Measurements from ENCODE around the gene TRMT10B.

TRMT10B gene

GRCh38 chr9:37715991-37716505, 37.6 kb upstream of the TRMT10B start:
- H3K4me3 ChIP-seq (ENCODE audit: low read depth, low read length), result no peak overlapping the region
- H3K27ac ChIP-seq (ENCODE audit: extremely low read depth, low read depth, low read length), result no peak overlapping the region
- no peaks in the 10 kb centered on the region for H3K4me1 ChIP-seq (ENCODE audit: control insufficient read depth, insufficient read depth, low read length)
- no peaks in the 10 kb centered on the region for H3K36me3 ChIP-seq (ENCODE audit: control insufficient read depth in 2 of 2, insufficient read depth in 1 of 2, low read length in 2 of 2)
- CTCF ChIA-PET, result interaction anchor here (0.6 to 1.3 kb wide), 3 partner anchors 8 to 190 kb away, joined by 3 to 4 read pairs (median 3); no protein-coding TSS in a partner anchor
- POLR2A ChIA-PET, result no interaction called here
- no peaks in the 10 kb centered on the region for H3K9me3 ChIP-seq (ENCODE audit: control insufficient read depth, insufficient read depth, low read depth, low read length)
- TF ChIP-seq OVOL3 (tag by site-specific recombination; IDR thresholded peaks at IDR 0.05) (no peak), ZNF302 (tag by site-specific recombination; IDR thresholded peaks at IDR 0.05; ENCODE audit: low read depth) (no peak), ZNF280C (tag by site-specific recombination; IDR thresholded peaks at IDR 0.05) (no peak), ZNF341 (tag by site-specific recombination; IDR thresholded peaks at IDR 0.05; ENCODE audit: low read depth) (no peak), ZNF202 (tag by site-specific recombination; IDR thresholded peaks at IDR 0.05; ENCODE audit: borderline replicate concordance) (no peak), ZFP3 (tag by site-specific recombination; IDR thresholded peaks at IDR 0.05; ENCODE audit: low read depth) (no peak)
- TF ChIP-seq, protein P1, sequence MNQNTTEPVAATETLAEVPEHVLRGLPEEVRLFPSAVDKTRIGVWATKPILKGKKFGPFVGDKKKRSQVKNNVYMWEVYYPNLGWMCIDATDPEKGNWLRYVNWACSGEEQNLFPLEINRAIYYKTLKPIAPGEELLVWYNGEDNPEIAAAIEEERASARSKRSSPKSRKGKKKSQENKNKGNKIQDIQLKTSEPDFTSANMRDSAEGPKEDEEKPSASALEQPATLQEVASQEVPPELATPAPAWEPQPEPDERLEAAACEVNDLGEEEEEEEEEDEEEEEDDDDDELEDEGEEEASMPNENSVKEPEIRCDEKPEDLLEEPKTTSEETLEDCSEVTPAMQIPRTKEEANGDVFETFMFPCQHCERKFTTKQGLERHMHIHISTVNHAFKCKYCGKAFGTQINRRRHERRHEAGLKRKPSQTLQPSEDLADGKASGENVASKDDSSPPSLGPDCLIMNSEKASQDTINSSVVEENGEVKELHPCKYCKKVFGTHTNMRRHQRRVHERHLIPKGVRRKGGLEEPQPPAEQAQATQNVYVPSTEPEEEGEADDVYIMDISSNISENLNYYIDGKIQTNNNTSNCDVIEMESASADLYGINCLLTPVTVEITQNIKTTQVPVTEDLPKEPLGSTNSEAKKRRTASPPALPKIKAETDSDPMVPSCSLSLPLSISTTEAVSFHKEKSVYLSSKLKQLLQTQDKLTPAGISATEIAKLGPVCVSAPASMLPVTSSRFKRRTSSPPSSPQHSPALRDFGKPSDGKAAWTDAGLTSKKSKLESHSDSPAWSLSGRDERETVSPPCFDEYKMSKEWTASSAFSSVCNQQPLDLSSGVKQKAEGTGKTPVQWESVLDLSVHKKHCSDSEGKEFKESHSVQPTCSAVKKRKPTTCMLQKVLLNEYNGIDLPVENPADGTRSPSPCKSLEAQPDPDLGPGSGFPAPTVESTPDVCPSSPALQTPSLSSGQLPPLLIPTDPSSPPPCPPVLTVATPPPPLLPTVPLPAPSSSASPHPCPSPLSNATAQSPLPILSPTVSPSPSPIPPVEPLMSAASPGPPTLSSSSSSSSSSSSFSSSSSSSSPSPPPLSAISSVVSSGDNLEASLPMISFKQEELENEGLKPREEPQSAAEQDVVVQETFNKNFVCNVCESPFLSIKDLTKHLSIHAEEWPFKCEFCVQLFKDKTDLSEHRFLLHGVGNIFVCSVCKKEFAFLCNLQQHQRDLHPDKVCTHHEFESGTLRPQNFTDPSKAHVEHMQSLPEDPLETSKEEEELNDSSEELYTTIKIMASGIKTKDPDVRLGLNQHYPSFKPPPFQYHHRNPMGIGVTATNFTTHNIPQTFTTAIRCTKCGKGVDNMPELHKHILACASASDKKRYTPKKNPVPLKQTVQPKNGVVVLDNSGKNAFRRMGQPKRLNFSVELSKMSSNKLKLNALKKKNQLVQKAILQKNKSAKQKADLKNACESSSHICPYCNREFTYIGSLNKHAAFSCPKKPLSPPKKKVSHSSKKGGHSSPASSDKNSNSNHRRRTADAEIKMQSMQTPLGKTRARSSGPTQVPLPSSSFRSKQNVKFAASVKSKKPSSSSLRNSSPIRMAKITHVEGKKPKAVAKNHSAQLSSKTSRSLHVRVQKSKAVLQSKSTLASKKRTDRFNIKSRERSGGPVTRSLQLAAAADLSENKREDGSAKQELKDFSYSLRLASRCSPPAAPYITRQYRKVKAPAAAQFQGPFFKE (tag by site-specific recombination; IDR thresholded peaks at IDR 0.05; ENCODE audit: borderline replicate concordance), result no peak

DNA sequence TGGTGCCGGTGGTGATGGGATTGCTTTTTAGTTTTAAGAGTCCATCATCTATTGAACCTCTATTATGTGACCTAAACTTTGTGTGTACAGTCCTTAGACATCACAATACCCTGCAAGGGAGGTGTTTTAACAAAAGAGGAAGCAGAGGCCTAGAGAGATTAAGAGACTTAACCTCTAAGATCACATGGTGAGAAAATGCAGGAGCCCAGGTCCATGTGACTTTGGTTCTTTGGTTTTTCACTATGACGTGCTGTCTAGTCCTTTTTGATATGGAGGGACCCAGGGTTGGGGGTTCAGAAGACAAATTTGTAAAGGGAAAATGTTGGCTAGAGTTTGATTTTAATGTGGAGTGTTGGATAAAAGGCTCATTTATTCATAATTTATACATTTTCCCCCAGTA, 34.1 kb upstream of the TRMT10B start:
- H3K9me3 ChIP-seq (ENCODE audit: control insufficient read depth, insufficient read depth, low read depth, low read length), result no peaks in the 10 kb centered on the region
- POLR2A ChIA-PET, result no interaction called here
- TF ChIP-seq KLF9 (tag by site-specific recombination; IDR thresholded peaks at IDR 0.05; ENCODE audit: low read depth) (no peak), ZIC2 (tag by site-specific recombination; IDR thresholded peaks at IDR 0.05) (no peak), ZNF473 (tag by site-specific recombination; IDR thresholded peaks at IDR 0.05) (no peak), ZNF404 (tag by site-specific recombination; IDR thresholded peaks at IDR 0.05) (no peak), ZNF624 (tag by site-specific recombination; IDR thresholded peaks at IDR 0.05) (no peak), ZNF19 (tag by site-specific recombination; IDR thresholded peaks at IDR 0.05; ENCODE audit: low read depth) (no peak), INSM2 (tag by site-specific recombination; IDR thresholded peaks at IDR 0.05) (no peak), ZNF544 (tag by site-specific recombination; IDR thresholded peaks at IDR 0.05) (no peak), ZNF623 (tag by site-specific recombination; IDR thresholded peaks at IDR 0.05) (no peak), ZNF449 (tag by site-specific recombination; IDR thresholded peaks at IDR 0.05) (no peak), ZFP3 (tag by site-specific recombination; IDR thresholded peaks at IDR 0.05; ENCODE audit: low read depth) (no peak), ZBTB21 (tag by site-specific recombination; IDR thresholded peaks at IDR 0.05) (no peak), ZNF184 (tag by site-specific recombination; IDR thresholded peaks at IDR 0.05) (no peak)
- TF ChIP-seq, protein P2, sequence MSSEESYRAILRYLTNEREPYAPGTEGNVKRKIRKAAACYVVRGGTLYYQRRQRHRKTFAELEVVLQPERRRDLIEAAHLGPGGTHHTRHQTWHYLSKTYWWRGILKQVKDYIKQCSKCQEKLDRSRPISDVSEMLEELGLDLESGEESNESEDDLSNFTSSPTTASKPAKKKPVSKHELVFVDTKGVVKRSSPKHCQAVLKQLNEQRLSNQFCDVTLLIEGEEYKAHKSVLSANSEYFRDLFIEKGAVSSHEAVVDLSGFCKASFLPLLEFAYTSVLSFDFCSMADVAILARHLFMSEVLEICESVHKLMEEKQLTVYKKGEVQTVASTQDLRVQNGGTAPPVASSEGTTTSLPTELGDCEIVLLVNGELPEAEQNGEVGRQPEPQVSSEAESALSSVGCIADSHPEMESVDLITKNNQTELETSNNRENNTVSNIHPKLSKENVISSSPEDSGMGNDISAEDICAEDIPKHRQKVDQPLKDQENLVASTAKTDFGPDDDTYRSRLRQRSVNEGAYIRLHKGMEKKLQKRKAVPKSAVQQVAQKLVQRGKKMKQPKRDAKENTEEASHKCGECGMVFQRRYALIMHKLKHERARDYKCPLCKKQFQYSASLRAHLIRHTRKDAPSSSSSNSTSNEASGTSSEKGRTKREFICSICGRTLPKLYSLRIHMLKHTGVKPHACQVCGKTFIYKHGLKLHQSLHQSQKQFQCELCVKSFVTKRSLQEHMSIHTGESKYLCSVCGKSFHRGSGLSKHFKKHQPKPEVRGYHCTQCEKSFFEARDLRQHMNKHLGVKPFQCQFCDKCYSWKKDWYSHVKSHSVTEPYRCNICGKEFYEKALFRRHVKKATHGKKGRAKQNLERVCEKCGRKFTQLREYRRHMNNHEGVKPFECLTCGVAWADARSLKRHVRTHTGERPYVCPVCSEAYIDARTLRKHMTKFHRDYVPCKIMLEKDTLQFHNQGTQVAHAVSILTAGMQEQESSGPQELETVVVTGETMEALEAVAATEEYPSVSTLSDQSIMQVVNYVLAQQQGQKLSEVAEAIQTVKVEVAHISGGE (tag by site-specific recombination; conservative IDR thresholded peaks at IDR 0.05; ENCODE audit: low read depth), result no peak

More for the DNA sequence above, 34.1 kb upstream of the TRMT10B start:
- Histone ChIP-seq H3K4me3 (ENCODE audit: low read depth, low read length) (no peak overlapping the region), H3K36me3 (ENCODE audit: control insufficient read depth in 2 of 2, insufficient read depth in 1 of 2, low read length in 2 of 2) (no peaks in the 10 kb centered on the region), H3K4me1 (ENCODE audit: control insufficient read depth, insufficient read depth, low read length) (no peaks in the 10 kb centered on the region), H3K27ac (ENCODE audit: extremely low read depth, low read depth, low read length) (no peak overlapping the region)
- CTCF ChIA-PET, result no interaction called here
